HG03460 (cell line): ENCODE measurements around the gene UBAP2L.
"Not testable (repeated sequence)": the region's sequence is repeated elsewhere in the genome, so short reads cannot be mapped to it uniquely, and the experiment has no call there.

Source experiments
- ATAC-seq: cut with Tn5 transposase; IDR thresholded peaks from one replicate; pipeline ENCODE4 v1.9.1; 2021; ENCODE audit not compliant: unreplicated experiment

The UBAP2L gene

GRCh38 chr1:154240294-154240833 is 19.6 kb downstream of the UBAP2L start:
- no peak for ATAC-seq

- no peak for ATAC-seq
These were observed 21.1 kb downstream of the UBAP2L start for GRCh38 chr1:154241703-154242351.

- ATAC-seq, result no peak
These were observed 32.9 kb downstream of the UBAP2L start for GRCh38 chr1:154253671-154254070.

- ATAC-seq, result no peak
These were observed 35.9 kb downstream of the UBAP2L start for GRCh38 chr1:154256686-154257085.

DNA sequence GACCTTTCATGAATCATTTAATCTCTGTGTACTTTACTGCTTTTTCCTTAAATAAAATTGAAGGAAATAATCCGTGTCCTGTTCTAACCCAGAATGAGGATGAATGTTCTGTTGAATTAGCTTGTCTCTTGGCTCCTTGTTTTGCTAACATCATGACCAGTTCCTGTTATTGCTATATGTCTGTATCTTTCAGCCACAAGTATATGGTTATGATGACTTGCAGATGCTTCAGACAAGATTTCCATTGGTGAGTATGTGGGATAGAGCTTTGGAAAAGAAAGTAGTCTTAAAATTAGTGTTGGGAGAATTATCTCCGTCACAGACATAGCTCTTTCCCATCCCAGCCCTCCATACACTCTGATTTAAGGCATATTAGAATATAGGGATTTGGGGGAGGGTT is 38.0 kb downstream of the UBAP2L start:
- ATAC-seq, result no peak

- ATAC-seq, result no peak
These were observed 39.4 kb downstream of the UBAP2L start for GRCh38 chr1:154260127-154260526.

- no peak for ATAC-seq
These were observed 42.9 kb downstream of the UBAP2L start for GRCh38 chr1:154263465-154264332.

DNA sequence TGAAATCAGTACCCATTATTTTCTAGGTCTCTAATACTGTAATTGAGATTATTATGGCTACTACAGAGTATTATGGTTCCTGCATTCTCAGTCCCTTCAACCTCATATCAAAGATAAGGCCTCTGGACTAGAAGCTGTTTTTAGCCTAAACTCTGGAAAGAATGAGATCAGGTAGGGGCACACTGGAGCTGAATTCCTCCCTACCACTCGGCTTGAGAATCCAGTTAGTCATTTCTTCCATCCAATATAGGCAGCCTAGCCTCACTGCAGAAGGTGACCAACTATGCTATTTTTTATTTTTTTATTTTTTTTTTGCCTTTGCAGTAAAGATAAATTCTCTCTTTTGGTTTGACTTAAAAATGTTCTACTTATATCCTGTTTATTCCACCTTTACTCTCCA is 43.7 kb downstream of the UBAP2L start:
- no peak for ATAC-seq

DNA sequence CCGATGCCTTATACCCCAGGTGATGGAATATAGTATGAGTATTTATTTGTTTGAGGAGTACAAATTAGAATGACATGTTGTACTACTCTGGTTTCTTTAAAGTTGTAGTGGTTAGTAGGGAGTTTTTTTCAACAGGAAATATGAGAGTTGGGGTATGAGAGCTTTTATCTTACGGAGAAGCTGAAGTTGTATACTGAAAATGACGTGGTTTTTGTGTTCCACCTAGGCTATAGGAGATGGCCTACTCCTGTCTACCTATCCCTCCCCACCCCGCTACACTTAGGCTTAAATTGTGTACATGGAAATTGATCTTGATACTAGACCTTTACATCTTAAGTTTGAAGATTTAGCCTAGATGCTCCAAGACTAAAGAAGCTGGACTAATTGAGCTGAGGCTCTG is 44.8 kb downstream of the UBAP2L start:
- no peak for ATAC-seq

DNA sequence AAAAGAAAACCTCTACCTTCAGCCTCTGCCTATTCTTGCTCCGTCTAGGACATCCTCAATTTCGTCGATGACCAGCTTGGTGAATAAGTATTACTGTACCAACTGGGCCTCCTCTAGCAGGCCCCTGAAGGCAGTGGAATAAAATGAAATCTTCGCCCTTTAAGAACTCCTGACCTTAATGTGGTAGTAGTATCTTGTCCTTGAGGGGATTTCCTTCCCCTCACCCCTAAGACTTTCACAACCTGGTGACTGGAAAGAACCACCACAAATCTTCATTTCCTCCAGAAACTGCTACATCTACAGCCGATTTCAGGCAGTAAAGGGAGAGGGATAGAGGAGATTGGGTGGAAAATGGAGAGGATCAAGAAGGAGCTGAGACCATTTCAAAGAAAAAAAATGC is 50.1 kb downstream of the UBAP2L start:
- no peak for ATAC-seq

- peak; percentile 89 for ATAC-seq
These were observed 51.7 kb downstream of the UBAP2L start, which contains the start of gene HAX1 for GRCh38 chr1:154272217-154272998. HAX1 (plus strand) TSS chr1:154272629; CDS start chr1:154272724, 95 bp downstream.

GRCh38 chr1:154272999-154273563 is 52.3 kb downstream of the UBAP2L start:
- ATAC-seq, result no peak

GRCh38 chr1:154276797-154277196 is 56.0 kb downstream of the UBAP2L start:
- no peak for ATAC-seq

DNA sequence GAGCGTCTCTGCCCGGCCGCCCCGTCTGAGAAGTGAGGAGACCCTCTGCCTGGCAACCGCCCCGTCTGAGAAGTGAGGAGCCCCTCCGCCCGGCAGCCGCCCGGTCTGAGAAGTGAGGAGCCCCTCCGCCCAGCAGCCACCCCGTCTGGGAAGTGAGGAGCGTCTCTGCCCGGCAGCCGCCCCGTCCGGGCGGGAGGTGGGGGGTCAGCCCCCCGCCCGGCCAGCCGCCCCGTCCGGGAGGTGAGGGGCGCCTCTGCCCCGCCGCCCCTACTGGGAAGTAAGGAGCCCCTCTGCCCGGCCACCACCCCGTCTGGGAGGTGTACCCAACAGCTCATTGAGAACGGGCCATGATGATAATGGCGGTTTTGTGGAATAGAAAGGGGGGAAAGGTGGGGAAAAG is 66.8 kb downstream of the UBAP2L start:
- not testable (repeated sequence) for ATAC-seq

DNA sequence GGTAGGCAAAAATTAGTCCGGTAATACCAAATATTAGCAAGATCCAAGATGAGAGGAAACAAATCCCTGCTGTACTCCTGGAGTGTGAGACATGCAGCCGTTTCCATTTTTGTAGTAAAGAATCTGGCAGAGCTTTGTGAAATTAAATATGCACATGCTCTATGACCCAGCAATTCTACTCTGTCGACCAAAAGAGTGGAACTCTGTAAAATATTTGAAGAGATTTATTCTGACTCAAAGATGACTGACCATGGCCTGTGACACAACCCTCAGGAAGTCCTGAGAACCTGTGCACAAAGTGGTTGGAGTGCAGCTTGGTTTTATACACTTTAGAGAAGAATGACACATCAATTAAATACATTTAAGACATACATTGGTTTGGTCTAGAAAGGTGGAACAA is 67.9 kb downstream of the UBAP2L start:
- no peak for ATAC-seq

- no peak for ATAC-seq
These were observed 70.2 kb downstream of the UBAP2L start for GRCh38 chr1:154290921-154291320.

DNA sequence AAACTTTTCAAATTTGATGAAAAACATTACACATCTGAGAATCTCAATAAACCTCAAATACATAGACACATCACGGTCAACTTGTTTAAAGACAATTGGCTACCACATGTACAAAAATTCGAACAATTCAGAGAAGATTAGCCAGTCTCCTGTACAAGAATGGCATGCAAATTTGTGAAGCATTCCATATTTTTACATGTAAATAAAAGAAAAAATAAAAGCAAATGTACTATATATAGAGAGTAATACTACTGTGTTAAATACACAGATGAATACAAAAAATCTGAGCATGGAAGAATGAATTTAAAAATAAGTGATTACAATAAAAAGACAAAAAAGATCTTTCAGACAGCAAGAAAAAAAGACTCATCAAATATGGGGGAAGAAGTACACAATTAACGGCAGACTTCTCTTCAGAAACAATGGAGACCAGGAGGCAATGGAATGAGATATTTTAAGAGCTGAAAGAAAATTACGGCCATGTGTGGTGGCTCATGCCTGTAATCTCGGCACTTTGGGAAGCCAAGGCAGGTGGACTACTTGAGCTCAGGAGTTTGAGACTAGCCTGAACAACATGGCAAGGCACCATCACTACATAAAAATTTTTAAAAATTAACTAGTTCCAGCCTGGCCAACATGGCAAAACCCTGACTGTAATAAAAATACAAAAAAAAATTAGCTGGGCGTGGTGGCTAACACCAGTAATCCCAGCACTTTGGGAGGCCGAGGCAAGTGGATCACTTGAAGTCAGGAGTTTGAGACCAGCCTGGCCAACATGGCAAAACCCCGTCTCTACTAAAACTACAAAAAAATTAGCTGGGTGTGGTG is 74.9 kb downstream of the UBAP2L start:
- no peak for ATAC-seq

DNA sequence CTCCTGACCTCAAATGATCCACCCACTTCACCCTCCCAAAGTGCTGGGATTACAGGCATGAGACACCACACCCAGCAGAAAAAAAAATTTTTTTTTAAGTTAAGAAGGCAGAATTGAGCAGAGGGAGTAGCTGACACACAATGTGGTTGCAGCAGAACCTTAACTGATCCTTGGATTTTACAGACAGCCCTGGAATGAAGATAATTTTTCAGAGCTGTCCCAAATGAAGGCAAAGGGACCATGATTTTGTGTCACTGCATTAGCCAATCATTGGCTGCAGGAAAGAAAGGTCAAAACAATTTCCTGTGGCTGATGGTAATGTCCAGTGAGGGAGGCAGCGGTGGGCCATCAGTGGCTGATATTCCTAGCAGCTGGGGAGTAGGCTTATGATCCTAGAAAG is 80.8 kb downstream of the UBAP2L start:
- no peak for ATAC-seq

- no peak for ATAC-seq
These were observed 84.0 kb downstream of the UBAP2L start for GRCh38 chr1:154304664-154305337.

DNA sequence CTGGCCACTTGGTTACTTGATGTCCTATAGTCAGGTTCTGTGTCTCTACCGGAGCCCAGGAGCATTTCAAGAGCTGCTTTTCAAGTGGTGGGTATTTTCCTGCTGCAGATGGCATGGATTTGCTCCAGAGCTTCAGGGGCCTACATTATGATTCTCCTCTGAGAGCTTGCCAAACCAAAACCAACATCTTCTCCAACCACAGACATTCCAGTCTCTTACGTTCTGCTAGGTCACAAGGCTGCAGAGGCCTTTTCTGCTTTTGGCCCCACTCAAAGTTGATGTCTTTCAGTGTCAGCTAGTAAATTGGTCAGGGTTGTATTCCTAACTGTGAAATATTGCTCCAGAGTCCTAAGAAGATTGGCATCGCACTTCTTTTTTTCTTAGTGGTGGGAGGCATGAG is 85.4 kb downstream of the UBAP2L start:
- no peak for ATAC-seq
